ENCODE data around the gene RANGAP1.

DNA sequence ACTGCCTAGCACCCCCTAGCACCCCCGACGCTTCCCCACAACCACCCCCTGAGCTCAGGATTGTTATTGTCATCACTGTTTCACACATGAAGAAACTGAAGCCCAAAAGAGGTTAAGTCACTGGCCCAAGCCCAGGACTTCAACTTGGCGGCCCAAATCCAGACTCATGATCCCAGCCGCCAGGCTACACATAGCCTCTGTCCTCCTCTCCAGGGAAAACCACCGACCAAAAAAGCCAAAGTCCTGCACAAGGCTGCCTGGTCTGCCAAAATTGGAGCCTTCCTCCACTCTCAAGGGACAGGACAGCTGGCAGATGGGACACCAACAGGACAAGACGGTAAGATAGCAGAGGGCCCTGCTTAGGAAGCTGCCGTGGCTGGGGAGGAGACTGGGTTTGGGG is 70.1 kb downstream of the RANGAP1 start:
- TF ChIP-seq, protein P1, sequence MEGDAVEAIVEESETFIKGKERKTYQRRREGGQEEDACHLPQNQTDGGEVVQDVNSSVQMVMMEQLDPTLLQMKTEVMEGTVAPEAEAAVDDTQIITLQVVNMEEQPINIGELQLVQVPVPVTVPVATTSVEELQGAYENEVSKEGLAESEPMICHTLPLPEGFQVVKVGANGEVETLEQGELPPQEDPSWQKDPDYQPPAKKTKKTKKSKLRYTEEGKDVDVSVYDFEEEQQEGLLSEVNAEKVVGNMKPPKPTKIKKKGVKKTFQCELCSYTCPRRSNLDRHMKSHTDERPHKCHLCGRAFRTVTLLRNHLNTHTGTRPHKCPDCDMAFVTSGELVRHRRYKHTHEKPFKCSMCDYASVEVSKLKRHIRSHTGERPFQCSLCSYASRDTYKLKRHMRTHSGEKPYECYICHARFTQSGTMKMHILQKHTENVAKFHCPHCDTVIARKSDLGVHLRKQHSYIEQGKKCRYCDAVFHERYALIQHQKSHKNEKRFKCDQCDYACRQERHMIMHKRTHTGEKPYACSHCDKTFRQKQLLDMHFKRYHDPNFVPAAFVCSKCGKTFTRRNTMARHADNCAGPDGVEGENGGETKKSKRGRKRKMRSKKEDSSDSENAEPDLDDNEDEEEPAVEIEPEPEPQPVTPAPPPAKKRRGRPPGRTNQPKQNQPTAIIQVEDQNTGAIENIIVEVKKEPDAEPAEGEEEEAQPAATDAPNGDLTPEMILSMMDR (IDR thresholded peaks at IDR 0.05) = no peak
- no peak for TF ChIP-seq POLR2AphosphoS5 (IDR thresholded peaks at IDR 0.05)

All from stomach (tissue), 4 donors.